Astrocyte of the cerebellum (primary cell): ENCODE measurements around the gene TARS1.

Source experiments
- DNase-seq: peaks from one replicate; pipeline ENCODE4 v3.0.0-alpha.2; 2011; ENCODE audit warnings: low read depth
- H3K4me3 ChIP-seq: 2 replicates; pipeline ENCODE4 v1.5.1; 2011; ENCODE audit warnings: mild to moderate bottlenecking, low read depth, low read length, moderate library complexity
- in situ Hi-C: cut with HindIII; loops from 2 replicates; pipeline ENCODE4 v1.10.0; 2017; ENCODE audit warnings: low sequenced_read_pairs
- TF ChIP-seq, protein P1 (sequence below): IDR thresholded peaks from 2 replicates; pipeline ENCODE4 v1.5.1; 2012; ENCODE audit warnings: low read length, low read depth, moderate library complexity, mild to moderate bottlenecking; ENCODE audit errors: missing control alignments

The TARS1 gene

GRCh38 chr5:33448118-33448517 is 7.4 kb downstream of the TARS1 start:
- DNase-seq = no peak
- no peak overlapping the region for H3K4me3 ChIP-seq
- in situ Hi-C loops = no loop called here
- TF ChIP-seq, protein P1, sequence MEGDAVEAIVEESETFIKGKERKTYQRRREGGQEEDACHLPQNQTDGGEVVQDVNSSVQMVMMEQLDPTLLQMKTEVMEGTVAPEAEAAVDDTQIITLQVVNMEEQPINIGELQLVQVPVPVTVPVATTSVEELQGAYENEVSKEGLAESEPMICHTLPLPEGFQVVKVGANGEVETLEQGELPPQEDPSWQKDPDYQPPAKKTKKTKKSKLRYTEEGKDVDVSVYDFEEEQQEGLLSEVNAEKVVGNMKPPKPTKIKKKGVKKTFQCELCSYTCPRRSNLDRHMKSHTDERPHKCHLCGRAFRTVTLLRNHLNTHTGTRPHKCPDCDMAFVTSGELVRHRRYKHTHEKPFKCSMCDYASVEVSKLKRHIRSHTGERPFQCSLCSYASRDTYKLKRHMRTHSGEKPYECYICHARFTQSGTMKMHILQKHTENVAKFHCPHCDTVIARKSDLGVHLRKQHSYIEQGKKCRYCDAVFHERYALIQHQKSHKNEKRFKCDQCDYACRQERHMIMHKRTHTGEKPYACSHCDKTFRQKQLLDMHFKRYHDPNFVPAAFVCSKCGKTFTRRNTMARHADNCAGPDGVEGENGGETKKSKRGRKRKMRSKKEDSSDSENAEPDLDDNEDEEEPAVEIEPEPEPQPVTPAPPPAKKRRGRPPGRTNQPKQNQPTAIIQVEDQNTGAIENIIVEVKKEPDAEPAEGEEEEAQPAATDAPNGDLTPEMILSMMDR = no peak

DNA sequence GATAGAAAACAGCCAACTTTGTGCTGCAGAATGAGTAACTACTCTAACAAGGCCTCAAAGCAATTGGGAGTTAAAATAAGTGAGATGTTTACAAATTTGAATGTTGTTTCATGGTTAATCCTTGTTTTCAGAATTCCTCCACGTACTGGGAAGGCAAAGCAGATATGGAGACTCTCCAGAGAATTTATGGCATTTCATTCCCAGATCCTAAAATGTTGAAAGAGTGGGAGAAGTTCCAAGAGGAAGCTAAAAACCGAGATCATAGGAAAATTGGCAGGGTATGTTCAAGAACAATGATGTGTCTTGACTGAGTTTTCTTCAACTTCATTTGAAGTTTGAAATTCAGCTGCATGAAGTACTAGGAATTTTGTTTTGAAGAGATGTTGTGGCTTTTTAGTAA is 16.4 kb downstream of the TARS1 start:
- TF ChIP-seq, protein P1 = no peak
- in situ Hi-C loops = loop anchor here (25.0 kb wide), 1 partner anchor 480 kb away; the partner anchor contains the start of gene RXFP3
- no peak overlapping the region for H3K4me3 ChIP-seq
- no peak for DNase-seq

DNA sequence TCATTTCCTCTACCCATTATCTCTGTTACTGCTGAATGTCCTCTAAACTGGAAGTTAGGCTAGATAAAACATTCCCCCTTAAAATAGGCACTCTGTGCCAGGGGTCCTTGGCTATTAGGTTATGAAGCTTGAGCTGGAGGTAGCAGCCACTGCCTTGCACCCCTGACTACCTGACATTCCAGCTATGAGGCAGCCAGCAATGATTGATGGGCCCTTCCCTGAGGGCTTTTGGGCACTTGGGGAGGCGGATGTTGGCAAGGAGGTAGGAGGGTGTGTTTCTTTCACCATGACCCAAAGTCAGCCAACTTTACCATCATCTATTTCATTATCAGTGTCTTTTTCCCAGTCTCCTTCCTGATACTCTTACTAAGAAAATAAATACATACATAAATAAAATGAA is 17.1 kb downstream of the TARS1 start:
- in situ Hi-C loops = loop anchor here (25.0 kb wide), 1 partner anchor 479 kb away; the partner anchor contains the start of gene RXFP3
- H3K4me3 ChIP-seq = no peak overlapping the region
- TF ChIP-seq, protein P1 = no peak
- DNase-seq = no peak

DNA sequence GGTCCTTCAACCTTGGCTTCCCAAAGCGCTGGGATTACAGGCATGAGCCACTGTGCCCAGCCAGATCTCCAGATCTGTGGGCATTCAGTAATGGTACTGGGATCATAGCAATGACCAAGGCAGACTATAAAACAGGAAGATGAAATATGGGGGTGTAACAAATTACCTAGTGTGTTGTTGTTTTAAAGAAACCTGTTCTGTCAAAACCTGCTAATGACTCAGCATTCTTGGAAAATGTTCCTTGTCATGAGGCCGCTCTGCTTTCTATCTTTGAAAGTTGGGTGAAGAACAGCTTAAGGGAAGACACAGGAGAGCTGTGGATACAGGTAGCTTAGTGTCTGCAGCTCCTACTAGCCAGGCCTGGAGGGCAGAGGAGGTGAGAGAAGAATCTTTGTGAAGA is 19.4 kb downstream of the TARS1 start:
- no peak overlapping the region for H3K4me3 ChIP-seq
- DNase-seq = no peak
- TF ChIP-seq, protein P1 = no peak
- in situ Hi-C loops = loop anchor here (25.0 kb wide), 1 partner anchor 477 kb away; the partner anchor contains the start of gene RXFP3

GRCh38 chr5:33462456-33462855 is 21.7 kb downstream of the TARS1 start:
- in situ Hi-C loops = loop anchor here (25.0 kb wide), 1 partner anchor 475 kb away; the partner anchor contains the start of gene RXFP3
- no peak for DNase-seq
- no peak overlapping the region for H3K4me3 ChIP-seq
- TF ChIP-seq, protein P1 = no peak

GRCh38 chr5:33465120-33465519 is 24.4 kb downstream of the TARS1 start:
- no peak for DNase-seq
- TF ChIP-seq, protein P1 = no peak
- in situ Hi-C loops = loop anchor here (25.0 kb wide), 1 partner anchor 472 kb away; the partner anchor contains the start of gene RXFP3
- H3K4me3 ChIP-seq = no peak overlapping the region
